Right atrium auricular region (tissue), 2 donors: Measurements from ENCODE around the gene UBA52. TPM values are rescaled to one million over a fixed set of nuclear protein-coding genes. Genes with fewer than 3 reads are reported as not detected.

Source experiments
- DNase-seq: peaks from one replicate; pipeline ENCODE4 v3.0.0-alpha.2; 2019; ENCODE audit warnings: low spot score
- H3K27ac ChIP-seq, 2 donors: fragments of 200-600 bp; sonication (generic); 1 replicate in 1 of 2; 2 replicates in 1 of 2; pipeline ENCODE4 v1.5.1; 2016 to 2019
- H3K27me3 ChIP-seq, 2 donors: fragments of 200-600 bp; sonication (generic); one replicate each; pipeline versions ENCODE4 v1.5.1 to v1.6.0; 2017 to 2019
- H3K36me3 ChIP-seq: fragments of 200-600 bp; sonication (generic); one replicate; pipeline ENCODE4 v1.5.1; 2016
- H3K4me1 ChIP-seq, 2 donors: fragments of 200-600 bp; sonication (generic); one replicate each; pipeline versions ENCODE4 v1.5.1 to v1.6.0; 2017 to 2019
- H3K4me3 ChIP-seq, 2 donors: fragments of 200-600 bp; sonication (generic); 1 replicate in 1 of 2; 2 replicates in 1 of 2; pipeline ENCODE4 v1.5.1; 2017 to 2019; ENCODE audit warnings: mild to moderate bottlenecking in 1 of 2, moderate library complexity in 1 of 2
- H3K9me3 ChIP-seq, 2 donors: fragments of 200-600 bp; sonication (generic); one replicate each; pipeline ENCODE4 v1.5.1; 2019
- total RNA-seq, 2 donors: library from RNA; depleted of rRNA; stranded (reverse); fragments of >200 nt; gene quantifications; one replicate each; pipeline ENCODE4 v1.1.0, GENCODE V29; 2016
- TF ChIP-seq, protein P1 (sequence below), 2 donors: fragments of 200-600 bp; sonication (generic); IDR thresholded peaks; one replicate each; pipeline ENCODE4 v1.5.1; 2019; ENCODE audit warnings: antibody characterized with exemption in 2 of 2

UBA52 gene
- total RNA-seq, 2 donors from 2014 or later, result 272 to 543 TPM

GRCh38 chr19:18593367-18594095 is 21.9 kb downstream of the UBA52 start:
- H3K4me3 ChIP-seq, result peak overlapping the region in 1 of 2 donors; percentile 44
- peaks cover 10% of the 10 kb centered on the region for H3K36me3 ChIP-seq
- peak overlapping the region in 1 of 2 donors; percentile 63 for H3K27ac ChIP-seq
- no peaks in the 10 kb centered on the region for H3K27me3 ChIP-seq
- TF ChIP-seq, protein P1, sequence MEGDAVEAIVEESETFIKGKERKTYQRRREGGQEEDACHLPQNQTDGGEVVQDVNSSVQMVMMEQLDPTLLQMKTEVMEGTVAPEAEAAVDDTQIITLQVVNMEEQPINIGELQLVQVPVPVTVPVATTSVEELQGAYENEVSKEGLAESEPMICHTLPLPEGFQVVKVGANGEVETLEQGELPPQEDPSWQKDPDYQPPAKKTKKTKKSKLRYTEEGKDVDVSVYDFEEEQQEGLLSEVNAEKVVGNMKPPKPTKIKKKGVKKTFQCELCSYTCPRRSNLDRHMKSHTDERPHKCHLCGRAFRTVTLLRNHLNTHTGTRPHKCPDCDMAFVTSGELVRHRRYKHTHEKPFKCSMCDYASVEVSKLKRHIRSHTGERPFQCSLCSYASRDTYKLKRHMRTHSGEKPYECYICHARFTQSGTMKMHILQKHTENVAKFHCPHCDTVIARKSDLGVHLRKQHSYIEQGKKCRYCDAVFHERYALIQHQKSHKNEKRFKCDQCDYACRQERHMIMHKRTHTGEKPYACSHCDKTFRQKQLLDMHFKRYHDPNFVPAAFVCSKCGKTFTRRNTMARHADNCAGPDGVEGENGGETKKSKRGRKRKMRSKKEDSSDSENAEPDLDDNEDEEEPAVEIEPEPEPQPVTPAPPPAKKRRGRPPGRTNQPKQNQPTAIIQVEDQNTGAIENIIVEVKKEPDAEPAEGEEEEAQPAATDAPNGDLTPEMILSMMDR (IDR thresholded peaks at IDR 0.05), result no peak
- no peak for DNase-seq
- no peaks in the 10 kb centered on the region for H3K9me3 ChIP-seq
- H3K4me1 ChIP-seq, result peaks cover 0 to 38% of the 10 kb centered on the region in 2 donors

DNA sequence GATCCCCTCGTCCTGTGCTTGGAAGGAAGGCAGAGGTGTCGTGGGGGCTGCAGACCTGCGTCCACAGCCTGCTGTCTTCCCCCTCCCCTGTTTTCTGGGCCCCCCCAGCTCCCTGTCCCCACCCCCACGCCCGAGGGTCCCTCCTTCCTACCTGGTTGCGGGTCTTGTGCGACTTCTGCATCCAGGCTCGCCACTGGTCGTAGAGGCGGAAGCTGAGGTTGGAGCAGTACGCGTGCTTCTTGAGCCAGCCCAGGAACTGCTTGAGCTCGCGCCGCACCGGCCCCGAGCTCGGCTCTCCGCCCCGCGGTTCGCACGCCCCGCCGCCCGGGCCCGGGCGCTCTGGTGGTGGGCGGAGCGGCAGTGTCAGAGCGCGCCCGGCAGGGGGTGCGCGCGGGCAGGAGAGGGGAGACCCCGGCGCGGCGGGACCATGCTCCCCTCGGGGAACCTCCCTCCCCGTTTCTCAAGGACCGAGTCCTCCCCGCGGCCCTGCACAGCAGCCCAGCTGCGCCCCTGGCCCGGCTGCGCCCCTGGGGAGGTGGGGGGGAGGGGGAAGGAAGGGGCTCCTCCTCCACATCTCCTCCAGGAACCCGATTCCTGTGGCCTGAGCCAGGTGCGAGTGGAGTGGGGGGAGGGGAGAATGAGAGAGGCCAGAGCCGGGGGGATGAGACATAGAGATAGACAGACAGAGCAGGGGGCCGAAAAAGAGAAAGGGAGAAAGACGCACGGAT is 22.6 kb downstream of the UBA52 start:
- TF ChIP-seq, protein P1 (IDR thresholded peaks at IDR 0.05), result peak; percentile 95 to 98

GRCh38 chr19:18594824-18595373 is 23.2 kb downstream of the UBA52 start:
- Histone ChIP-seq H3K4me1 (peaks cover 0 to 29% of the 10 kb centered on the region in 2 donors), H3K27ac (peak overlapping the region; percentile 2 to 63), H3K27me3 (no peaks in the 10 kb centered on the region), H3K9me3 (no peaks in the 10 kb centered on the region), H3K4me3 (peak overlapping the region; percentile 28 to 44), H3K36me3 (peaks cover 10% of the 10 kb centered on the region)
- TF ChIP-seq, protein P1 (IDR thresholded peaks at IDR 0.05), result no peak
- DNase-seq, result no peak

More for the DNA sequence above, 22.6 kb downstream of the UBA52 start:
- Histone ChIP-seq H3K9me3 (no peaks in the 10 kb centered on the region), H3K4me3 (peak overlapping the region; percentile 28 to 44), H3K27ac (peak overlapping the region; percentile 2 to 63), H3K27me3 (no peaks in the 10 kb centered on the region), H3K4me1 (peaks cover 0 to 35% of the 10 kb centered on the region in 2 donors), H3K36me3 (peaks cover 10% of the 10 kb centered on the region)
- DNase-seq, result peak; percentile 73

DNA sequence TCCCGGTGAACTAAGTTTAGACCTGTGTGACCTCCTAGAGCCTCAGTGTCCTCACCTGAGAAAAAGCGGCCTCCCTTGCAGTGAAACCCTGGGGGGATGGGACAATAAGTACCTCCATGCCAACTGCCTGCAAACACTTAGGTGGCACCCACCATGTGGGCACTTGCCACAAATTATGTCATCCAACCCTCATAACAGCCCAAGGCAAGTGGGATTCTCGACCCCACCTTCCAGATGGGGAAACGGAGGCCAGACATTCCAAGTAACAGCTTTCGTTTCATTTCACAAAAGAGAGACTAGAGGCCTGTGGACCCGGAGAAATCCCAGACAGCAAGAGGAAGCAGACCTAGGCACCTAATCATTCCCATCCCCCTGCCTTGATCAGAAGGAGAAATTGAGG is 23.8 kb downstream of the UBA52 start:
- Histone ChIP-seq H3K9me3 (no peaks in the 10 kb centered on the region), H3K27me3 (no peaks in the 10 kb centered on the region), H3K4me3 (no peak overlapping the region), H3K27ac (no peak overlapping the region), H3K36me3 (peaks cover 9% of the 10 kb centered on the region), H3K4me1 (peaks cover 0 to 28% of the 10 kb centered on the region in 2 donors)
- DNase-seq, result no peak
- TF ChIP-seq, protein P1 (IDR thresholded peaks at IDR 0.05), result no peak

DNA sequence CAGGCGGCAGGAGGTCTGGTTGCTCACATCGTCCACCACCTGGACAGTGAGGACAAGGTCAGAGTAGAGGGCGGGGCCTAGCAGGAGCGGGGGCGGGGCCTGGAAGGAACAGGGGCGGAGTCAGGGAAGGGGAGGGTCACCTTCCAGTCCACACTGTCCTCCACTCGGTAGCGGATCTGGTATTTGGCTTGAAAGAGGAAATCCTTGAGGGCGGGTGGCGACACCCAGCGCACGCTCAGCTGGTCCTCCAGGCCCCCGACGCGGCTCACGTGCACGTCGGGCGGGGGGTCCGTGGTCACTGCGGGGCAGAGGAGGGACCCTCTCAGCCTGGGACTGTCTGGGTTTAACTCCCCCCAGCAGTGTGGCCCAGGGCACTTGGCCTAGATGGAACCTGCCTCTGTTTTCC is 25.1 kb downstream of the UBA52 start:
- no peak overlapping the region for H3K27ac ChIP-seq
- no peaks in the 10 kb centered on the region for H3K27me3 ChIP-seq
- H3K4me1 ChIP-seq, result peaks cover 0 to 28% of the 10 kb centered on the region in 2 donors
- no peaks in the 10 kb centered on the region for H3K36me3 ChIP-seq
- no peaks in the 10 kb centered on the region for H3K9me3 ChIP-seq
- DNase-seq, result peak; percentile 66
- H3K4me3 ChIP-seq, result no peak overlapping the region
- TF ChIP-seq, protein P1 (IDR thresholded peaks at IDR 0.05), result no peak
